ENCODE data around the gene PCDH15.

GRCh38 chr10:54133203-54133602 lies 667.8 kb downstream of the PCDH15 start:
- TF ChIP-seq, protein P1, sequence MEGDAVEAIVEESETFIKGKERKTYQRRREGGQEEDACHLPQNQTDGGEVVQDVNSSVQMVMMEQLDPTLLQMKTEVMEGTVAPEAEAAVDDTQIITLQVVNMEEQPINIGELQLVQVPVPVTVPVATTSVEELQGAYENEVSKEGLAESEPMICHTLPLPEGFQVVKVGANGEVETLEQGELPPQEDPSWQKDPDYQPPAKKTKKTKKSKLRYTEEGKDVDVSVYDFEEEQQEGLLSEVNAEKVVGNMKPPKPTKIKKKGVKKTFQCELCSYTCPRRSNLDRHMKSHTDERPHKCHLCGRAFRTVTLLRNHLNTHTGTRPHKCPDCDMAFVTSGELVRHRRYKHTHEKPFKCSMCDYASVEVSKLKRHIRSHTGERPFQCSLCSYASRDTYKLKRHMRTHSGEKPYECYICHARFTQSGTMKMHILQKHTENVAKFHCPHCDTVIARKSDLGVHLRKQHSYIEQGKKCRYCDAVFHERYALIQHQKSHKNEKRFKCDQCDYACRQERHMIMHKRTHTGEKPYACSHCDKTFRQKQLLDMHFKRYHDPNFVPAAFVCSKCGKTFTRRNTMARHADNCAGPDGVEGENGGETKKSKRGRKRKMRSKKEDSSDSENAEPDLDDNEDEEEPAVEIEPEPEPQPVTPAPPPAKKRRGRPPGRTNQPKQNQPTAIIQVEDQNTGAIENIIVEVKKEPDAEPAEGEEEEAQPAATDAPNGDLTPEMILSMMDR (conservative IDR thresholded peaks at IDR 0.05; ENCODE audit: low read depth, low read length) = no peak
- no peak for TF ChIP-seq POLR2A (IDR thresholded peaks at IDR 0.05; ENCODE audit: low read depth, low read length)
- TF ChIP-seq, protein P2, sequence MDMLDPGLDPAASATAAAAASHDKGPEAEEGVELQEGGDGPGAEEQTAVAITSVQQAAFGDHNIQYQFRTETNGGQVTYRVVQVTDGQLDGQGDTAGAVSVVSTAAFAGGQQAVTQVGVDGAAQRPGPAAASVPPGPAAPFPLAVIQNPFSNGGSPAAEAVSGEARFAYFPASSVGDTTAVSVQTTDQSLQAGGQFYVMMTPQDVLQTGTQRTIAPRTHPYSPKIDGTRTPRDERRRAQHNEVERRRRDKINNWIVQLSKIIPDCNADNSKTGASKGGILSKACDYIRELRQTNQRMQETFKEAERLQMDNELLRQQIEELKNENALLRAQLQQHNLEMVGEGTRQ (IDR thresholded peaks at IDR 0.05; ENCODE audit: low read depth, low read length) = no peak

All from IMR-90 (cell line).